H1 (cell line): ENCODE results near the gene PCGF3. TPM values are rescaled to one million over a fixed set of nuclear protein-coding genes. Genes with fewer than 3 reads are reported as not detected.

Source experiments
- CTCF ChIA-PET: fragments of 300-600 bp; sonication (Branson Sonifier 250); formaldehyde crosslinking; loops from one replicate; lab custom pipeline; 2021; ENCODE audit not compliant: partially characterized antibody; lab: Charles Lee
- POLR2A ChIA-PET: fragments of 300-600 bp; sonication (Branson Sonifier 250); formaldehyde crosslinking; loops from one replicate; lab custom pipeline; 2021; ENCODE audit warnings: inconsistent platforms; ENCODE audit not compliant: partially characterized antibody; lab: Charles Lee
- DNase-seq, 2 experiments: peaks; one replicate each; pipeline versions ENCODE4 v3.0.0 to v3.0.0-alpha.2; 2010 to 2022; ENCODE audit warnings: low spot score in 2 of 2, low read depth in 1 of 2, mixed read lengths in 1 of 2
- FAIRE-seq: peaks from 2 replicates; lab custom pipeline; 2011; peaks lifted over from hg19 to GRCh38; lab: Jason Lieb, UNC
- H2AFZ ChIP-seq: 2 replicates; pipeline ENCODE4 v1.8.1; 2012; ENCODE audit warnings: low read length, inconsistent platforms
- H2AK5ac ChIP-seq: 2 replicates; pipeline ENCODE4 v1.6.1; 2013; ENCODE audit warnings: low read depth, low read length
- H2BK120ac ChIP-seq: replicated peaks from 2 replicates; pipeline ENCODE3; 2013; ENCODE audit warnings: low read depth, low read length, inconsistent platforms
- H2BK12ac ChIP-seq: 2 replicates; pipeline ENCODE4 v1.6.1; 2013; ENCODE audit warnings: low read depth, low read length
- H2BK15ac ChIP-seq: 2 replicates; pipeline ENCODE4 v1.6.1; 2013; ENCODE audit warnings: low read length
- H2BK20ac ChIP-seq: 2 replicates; pipeline ENCODE4 v1.6.1; 2013; ENCODE audit warnings: low read length
- H2BK5ac ChIP-seq: 2 replicates; pipeline ENCODE4 v1.6.1; 2013; ENCODE audit warnings: low read depth, low read length
- H3K14ac ChIP-seq: 2 replicates; pipeline ENCODE4 v1.6.1; 2013; ENCODE audit warnings: inconsistent platforms; ENCODE audit not compliant: insufficient read length
- H3K18ac ChIP-seq: 2 replicates; pipeline ENCODE4 v1.6.1; 2013; ENCODE audit warnings: low read length; ENCODE audit errors: extremely low read depth
- H3K23ac ChIP-seq: 2 replicates; pipeline ENCODE4 v1.6.1; 2013; ENCODE audit warnings: inconsistent platforms; ENCODE audit not compliant: insufficient read length
- H3K23me2 ChIP-seq: 2 replicates; pipeline ENCODE4 v1.6.1; 2013; ENCODE audit warnings: low read depth, low read length
- H3K27ac ChIP-seq: 2 replicates; pipeline ENCODE4 v1.6.1; 2011; ENCODE audit warnings: low read depth, low read length, inconsistent platforms
- H3K27me3 ChIP-seq, 4 experiments: replicated peaks in 1 of 4; 1 replicate in 1 of 4; 2 replicates in 3 of 4; pipeline versions ENCODE4 v1.6.1 to v1.8.1; 2011 to 2013; ENCODE audit warnings: low read length in 3 of 4, mild to moderate bottlenecking in 3 of 4, inconsistent platforms in 2 of 4, mixed read lengths in 2 of 4, moderate library complexity in 1 of 4; ENCODE audit not compliant: control insufficient read depth in 3 of 4, insufficient read depth in 3 of 4; ENCODE audit errors: extremely low read depth in 1 of 4
- H3K36me3 ChIP-seq, 4 experiments: 2 replicates each; pipeline versions ENCODE4 v1.6.1 to v1.8.1; 2011 to 2013; ENCODE audit warnings: mild to moderate bottlenecking in 4 of 4, low read length in 3 of 4, moderate library complexity in 2 of 4, control low read depth in 1 of 4, inconsistent platforms in 1 of 4; ENCODE audit not compliant: insufficient read depth in 4 of 4, control insufficient read depth in 2 of 4
- H3K4ac ChIP-seq: replicated peaks from 2 replicates; pipeline ENCODE3; 2013; ENCODE audit warnings: low read length, low read depth, mixed read lengths, inconsistent platforms; ENCODE audit not compliant: insufficient read length
- H3K4me1 ChIP-seq, 4 experiments: replicated peaks in 1 of 4; 1 replicate in 1 of 4; 2 replicates in 3 of 4; pipeline versions ENCODE4 v1.6.1 to v1.8.1; 2011 to 2013; ENCODE audit warnings: low read length in 3 of 4, inconsistent platforms in 2 of 4, mixed read lengths in 1 of 4; ENCODE audit not compliant: insufficient read depth in 4 of 4, control insufficient read depth in 3 of 4
- H3K4me2 ChIP-seq, 2 experiments: 2 replicates each; pipeline versions ENCODE4 v1.6.1 to v1.8.1; 2011 to 2013; ENCODE audit warnings: low read depth in 2 of 2, low read length in 2 of 2, control low read depth in 1 of 2, inconsistent platforms in 1 of 2, mild to moderate bottlenecking in 1 of 2; ENCODE audit not compliant: insufficient read depth in 1 of 2
- H3K4me3 ChIP-seq, 4 experiments: fragments of 200-600, 300-600 bp in 1 of 4; sonication (generic), shearing (Covaris generic), sonication (Bioruptor Twin) in 1 of 4; 2 replicates each; pipeline versions ENCODE4 v1.5.1 to v1.8.1; 2011 to 2016; ENCODE audit warnings: low read length in 4 of 4, low read depth in 3 of 4, control low read depth in 2 of 4, inconsistent platforms in 2 of 4, mild to moderate bottlenecking in 2 of 4, mixed read lengths in 1 of 4, moderate library complexity in 1 of 4; ENCODE audit not compliant: insufficient read depth in 2 of 4; ENCODE audit errors: extremely low read depth in 1 of 4
- H3K56ac ChIP-seq: replicated peaks from 2 replicates; pipeline ENCODE3; 2013; ENCODE audit warnings: low read depth, mild to moderate bottlenecking, mixed read lengths, low read length, inconsistent platforms; ENCODE audit not compliant: insufficient read length
- H3K79me1 ChIP-seq: 2 replicates; pipeline ENCODE4 v1.6.1; 2013; ENCODE audit warnings: low read depth, low read length, control low read depth
- H3K79me2 ChIP-seq, 2 experiments: 2 replicates each; pipeline versions ENCODE4 v1.6.1 to v1.8.1; 2012 to 2013; ENCODE audit warnings: low read length in 2 of 2, mild to moderate bottlenecking in 2 of 2, inconsistent platforms in 1 of 2; ENCODE audit not compliant: insufficient read depth in 2 of 2, control insufficient read depth in 1 of 2
- H3K9ac ChIP-seq, 4 experiments: replicated peaks in 1 of 4; 1 replicate in 1 of 4; 2 replicates in 3 of 4; pipeline versions ENCODE4 v1.6.1 to v1.8.1; 2011 to 2013; ENCODE audit warnings: low read depth in 3 of 4, low read length in 3 of 4, control low read depth in 2 of 4, mild to moderate bottlenecking in 2 of 4, moderate library complexity in 2 of 4, inconsistent platforms in 1 of 4; ENCODE audit errors: extremely low read depth in 1 of 4
- H3K9me3 ChIP-seq, 2 experiments: 2 replicates each; pipeline versions ENCODE4 v1.6.1 to v1.8.1; 2012 to 2013; ENCODE audit warnings: mild to moderate bottlenecking in 2 of 2, moderate library complexity in 2 of 2, control low read depth in 1 of 2, inconsistent platforms in 1 of 2, low read depth in 1 of 2, low read length in 1 of 2, mixed read lengths in 1 of 2; ENCODE audit not compliant: insufficient read depth in 2 of 2
- H4K20me1 ChIP-seq, 2 experiments: replicated peaks in 1 of 2; 2 replicates each; pipeline versions ENCODE3 to v1.8.1; 2011 to 2013; ENCODE audit warnings: inconsistent platforms in 2 of 2, low read length in 2 of 2, mild to moderate bottlenecking in 1 of 2; ENCODE audit not compliant: insufficient read depth in 2 of 2, control insufficient read depth in 1 of 2
- H4K5ac ChIP-seq: 2 replicates; pipeline ENCODE4 v1.6.1; 2013; ENCODE audit warnings: low read length, low read depth, mixed read lengths, inconsistent platforms; ENCODE audit not compliant: insufficient read length
- H4K8ac ChIP-seq: 2 replicates; pipeline ENCODE4 v1.8.0; 2013; ENCODE audit warnings: mild to moderate bottlenecking, moderate library complexity, low read length, inconsistent platforms; ENCODE audit not compliant: insufficient read depth; ENCODE audit errors: extremely low read depth
- H4K91ac ChIP-seq: replicated peaks from 2 replicates; pipeline ENCODE3; 2013; ENCODE audit warnings: low read length, mixed read lengths, inconsistent platforms; ENCODE audit not compliant: insufficient read length
- EGR1 ChIP-seq: IDR thresholded peaks from 2 replicates; pipeline ENCODE4 v1.6.1; 2011; ENCODE audit warnings: low read depth, low read length, borderline replicate concordance
- HDAC6 ChIP-seq: IDR thresholded peaks from one replicate; pipeline ENCODE4 v1.7.1; 2012; ENCODE audit warnings: low read depth, mild to moderate bottlenecking, inconsistent platforms, low read length, moderate library complexity
- NANOG ChIP-seq: IDR thresholded peaks from 2 replicates; pipeline ENCODE4 v1.6.1; 2011; ENCODE audit warnings: low read length, low read depth, mild to moderate bottlenecking, inconsistent platforms; ENCODE audit not compliant: insufficient read depth, poor library complexity, severe bottlenecking
- NRF1 ChIP-seq: IDR thresholded peaks from 2 replicates; pipeline ENCODE4 v1.6.1; 2011; ENCODE audit warnings: mild to moderate bottlenecking, low read depth, low read length, improper control_type of control experiment
- POLR2A ChIP-seq, 2 experiments: IDR thresholded peaks; 1 replicate in 1 of 2; 2 replicates in 1 of 2; pipeline ENCODE4 v1.6.1; 2011; ENCODE audit warnings: low read depth in 2 of 2, low read length in 2 of 2, mild to moderate bottlenecking in 2 of 2; ENCODE audit errors: control extremely low read depth in 1 of 2
- SIRT6 ChIP-seq: IDR thresholded peaks from one replicate; pipeline ENCODE4 v1.7.1; 2012; ENCODE audit warnings: low read length, inconsistent platforms
- SP1 ChIP-seq: IDR thresholded peaks from 2 replicates; pipeline ENCODE4 v1.6.1; 2011; ENCODE audit warnings: low read depth, low read length
- SP2 ChIP-seq: IDR thresholded peaks from 2 replicates; pipeline ENCODE4 v1.6.1; 2012; ENCODE audit warnings: mild to moderate bottlenecking, low read length, inconsistent platforms
- TBP ChIP-seq: IDR thresholded peaks from 2 replicates; pipeline ENCODE4 v1.6.1; 2011; ENCODE audit warnings: low read depth, low read length, improper control_type of control experiment
- WGBS, 2 experiments: shearing (Covaris generic) in 1 of 2; methylation state at CpG; one replicate each; pipeline versions ENCODE4 v1.1.6 to v1.1.7; 2013 to 2015; ENCODE audit warnings: low lambda C conversion rate in 2 of 2, mixed read lengths in 2 of 2, inconsistent platforms in 1 of 2, low coverage in 1 of 2, missing lambda C conversion rate in 1 of 2; ENCODE audit not compliant: insufficient replicate concordance in 2 of 2, insufficient coverage in 1 of 2, insufficient read length in 1 of 2; ENCODE audit errors: extremely low coverage in 1 of 2, missing lambda C conversion rate in 1 of 2; 5-methylcytosine and 5-hydroxymethylcytosine counted together
- polyA plus RNA-seq, 7 experiments: library from polyadenylated mRNA; depleted of rRNA in 3 of 7; stranded (reverse) in 5 of 7; unstranded in 2 of 7; fragments of >200 nt in 5 of 7; fragments of 200-250 nt in 2 of 7; gene quantifications; 1 replicate in 5 of 7; 2 replicates in 1 of 7; 4 replicates in 1 of 7; pipeline versions ENCODE4 v1.2.1 to v1.2.3, GENCODE V29; 2011 to 2013; ENCODE audit warnings: missing spikeins in 2 of 7, mixed read lengths in 2 of 7
- total RNA-seq: library from RNA; stranded (reverse); fragmentation: NEBNext Ultra II Directional; extraction: Animal tissue kit (Norgen Biotek cat#: 25700); gene quantifications from 2 replicates; pipeline ENCODE4 v1.2.1, GENCODE V29; 2021
- TF ChIP-seq, protein P1 (sequence below), 3 experiments: IDR thresholded peaks; 1 replicate in 2 of 3; 2 replicates in 1 of 3; pipeline versions ENCODE4 v1.5.1 to v1.6.1; 2011; ENCODE audit warnings: low read length in 3 of 3, mild to moderate bottlenecking in 3 of 3, inconsistent platforms in 2 of 3, low read depth in 1 of 3, moderate library complexity in 1 of 3; ENCODE audit not compliant: insufficient read depth in 1 of 3; ENCODE audit errors: control extremely low read depth in 1 of 3

The PCGF3 gene
- total and polyA plus RNA-seq, 2 of the 8 experiments (the other 6 are each of a cell fraction or from before 2014, with no cell fraction given), result 52.7 to 52.9 TPM

- no peak overlapping the region for H3K4me2 ChIP-seq
- H3K27me3 ChIP-seq, result no peaks in the 10 kb centered on the region; a peak in 2 of 7 replicates
- no peak overlapping the region for H3K23ac ChIP-seq
- no peaks in the 10 kb centered on the region for H3K23me2 ChIP-seq
- no peak overlapping the region for H2AFZ ChIP-seq
- 0 out of 2 replicates have a peak overlapping the region, but pooled peaks have one; percentile 16 for H2BK5ac ChIP-seq
- H3K36me3 ChIP-seq, result no peaks in the 10 kb centered on the region
- peaks cover 0 to 14% of the 10 kb centered on the region in 2 experiments for H4K20me1 ChIP-seq
- FAIRE-seq, result no peak
- peaks cover 0 to 20% (median 8%) of the 10 kb centered on the region in 4 experiments; a peak in 5 of 7 replicates for H3K4me1 ChIP-seq
- no peak overlapping the region for H2BK120ac ChIP-seq
- no peak overlapping the region; the same call in 1 of the 2 replicates for H4K8ac ChIP-seq
- H2AK5ac ChIP-seq, result 0 out of 2 replicates have a peak overlapping the region, but pooled peaks have one; percentile 46
- H3K79me2 ChIP-seq, result no peaks in the 10 kb centered on the region
- no peak overlapping the region for H3K56ac ChIP-seq
- no peaks in the 10 kb centered on the region for H3K9me3 ChIP-seq
- H3K27ac ChIP-seq, result no peak overlapping the region
- no peak overlapping the region for H3K4ac ChIP-seq
- WGBS, 2 experiments, result 91% methylated on average over 22 of the region's 23 CpGs; no CpG with 5 or more reads in 1 of the 2 experiments
- H2BK15ac ChIP-seq, result no peak overlapping the region
- ChIA-PET CTCF (interaction anchor here (5.7 kb wide), 1 partner anchor 18 kb away, joined by 65 read pairs; no protein-coding TSS in a partner anchor), POLR2A (interaction anchor here (1.2 to 6.3 kb wide), 2 partner anchors 10 to 106 kb away, joined by 3 to 34 read pairs; partner anchors contain the start of genes ATP5ME, MYL5 and TMEM271)
- H4K91ac ChIP-seq, result no peak overlapping the region
- no peak overlapping the region for H3K18ac ChIP-seq
- no peak overlapping the region for H2BK12ac ChIP-seq
- H2BK20ac ChIP-seq, result no peak overlapping the region
- H4K5ac ChIP-seq, result no peak overlapping the region
- no peaks in the 10 kb centered on the region for H3K79me1 ChIP-seq
- no peak for DNase-seq
- no peak overlapping the region for H3K9ac ChIP-seq
- no peak overlapping the region for H3K4me3 ChIP-seq
- no peak overlapping the region for H3K14ac ChIP-seq
- TF ChIP-seq EGR1 (no peak), HDAC6 (no peak), NANOG (no peak), SP1 (no peak), TBP (no peak), NRF1 (no peak), SP2 (no peak), POLR2A (IDR thresholded peaks at IDR 0.05; ENCODE audit: control extremely low read depth in 1 of 2, low read depth in 2 of 2, low read length in 2 of 2) (no peak), SIRT6 (no peak)
- TF ChIP-seq, protein P1, sequence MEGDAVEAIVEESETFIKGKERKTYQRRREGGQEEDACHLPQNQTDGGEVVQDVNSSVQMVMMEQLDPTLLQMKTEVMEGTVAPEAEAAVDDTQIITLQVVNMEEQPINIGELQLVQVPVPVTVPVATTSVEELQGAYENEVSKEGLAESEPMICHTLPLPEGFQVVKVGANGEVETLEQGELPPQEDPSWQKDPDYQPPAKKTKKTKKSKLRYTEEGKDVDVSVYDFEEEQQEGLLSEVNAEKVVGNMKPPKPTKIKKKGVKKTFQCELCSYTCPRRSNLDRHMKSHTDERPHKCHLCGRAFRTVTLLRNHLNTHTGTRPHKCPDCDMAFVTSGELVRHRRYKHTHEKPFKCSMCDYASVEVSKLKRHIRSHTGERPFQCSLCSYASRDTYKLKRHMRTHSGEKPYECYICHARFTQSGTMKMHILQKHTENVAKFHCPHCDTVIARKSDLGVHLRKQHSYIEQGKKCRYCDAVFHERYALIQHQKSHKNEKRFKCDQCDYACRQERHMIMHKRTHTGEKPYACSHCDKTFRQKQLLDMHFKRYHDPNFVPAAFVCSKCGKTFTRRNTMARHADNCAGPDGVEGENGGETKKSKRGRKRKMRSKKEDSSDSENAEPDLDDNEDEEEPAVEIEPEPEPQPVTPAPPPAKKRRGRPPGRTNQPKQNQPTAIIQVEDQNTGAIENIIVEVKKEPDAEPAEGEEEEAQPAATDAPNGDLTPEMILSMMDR (IDR thresholded peaks at IDR 0.05; ENCODE audit: control extremely low read depth in 1 of 3, insufficient read depth in 1 of 3, low read depth in 1 of 3, low read length in 3 of 3), result no peak
Measured at GRCh38 chr4:682490-683172, 23.0 kb upstream of the PCGF3 start.
